Activated naive CD8-positive, alpha-beta T cell treated with anti-CD3 and anti-CD28 coated beads for 36 hours (primary cell): Measurements from ENCODE around the gene CCDC116. TPM values are rescaled to one million over a fixed set of nuclear protein-coding genes. Genes with fewer than 3 reads are reported as not detected.

Experiments used
- total RNA-seq, 2 experiments: library from RNA; stranded (reverse); gene quantifications; one replicate each; pipeline ENCODE4 v1.2.3, GENCODE V29; 2021

CCDC116 gene
- total RNA-seq, 2 experiments from 2014 or later, result 0.29 to 0.34 TPM

Other genes starting within 250 kb of the CCDC116 start
- gene RIMBP3B, start 249.0 kb upstream of the CCDC116 start, total RNA-seq, result under 1 TPM; 0.19 to 0.32 TPM
- gene HIC2, start 215.4 kb upstream of the CCDC116 start, total RNA-seq, result 1 to 10 TPM; 5.4 to 5.8 TPM
- gene TMEM191C, start 165.4 kb upstream of the CCDC116 start, total RNA-seq, result 1 to 10 TPM; 1.3 TPM
- gene RIMBP3C, start 81.3 kb upstream of the CCDC116 start, total RNA-seq, result under 1 TPM; 0.06 to 0.20 TPM
- gene UBE2L3, start 65.0 kb upstream of the CCDC116 start, total RNA-seq, result 10 to 100 TPM; 70.0 to 72.9 TPM
- 10 to 100 TPM; 83.0 to 86.4 TPM for gene YDJC, start 2.7 kb upstream of the CCDC116 start, total RNA-seq
- 10 to 100 TPM; 52.6 to 53.8 TPM for gene SDF2L1, start 9.5 kb downstream of the CCDC116 start, total RNA-seq
- gene PPIL2, start 33.3 kb downstream of the CCDC116 start, total RNA-seq, result 10 to 100 TPM; 41.6 to 43.8 TPM
- under 1 TPM; 0.60 to 0.72 TPM for gene YPEL1, start 103.0 kb downstream of the CCDC116 start, total RNA-seq
- gene MAPK1, start 234.9 kb downstream of the CCDC116 start, total RNA-seq, result 100 to 1,000 TPM in 1 of 2 experiments, 10 to 100 TPM in 1; 96.1 to 106 TPM